ENCODE data around the gene TTC29.

TTC29 gene

GRCh38 chr4:146945556-146946374, at the start of gene TTC29:
TSS of gene TTC29 (minus strand) at chr4:146945864. CDS start at chr4:146939895, 5,969 bp downstream.
- DNase-seq = peak; percentile 87

- no peak for DNase-seq
Observed at GRCh38 chr4:146981651-146982050, 36.0 kb upstream of the TTC29 start.

GRCh38 chr4:146978641-146979040, 33.0 kb upstream of the TTC29 start:
- no peak for DNase-seq

- DNase-seq = no peak
Observed at GRCh38 chr4:146976145-146976544, 30.5 kb upstream of the TTC29 start.

- no peak for DNase-seq
Observed at GRCh38 chr4:146975527-146975926, 29.9 kb upstream of the TTC29 start.

- no peak for DNase-seq
Observed at GRCh38 chr4:146975036-146975435, 29.4 kb upstream of the TTC29 start.

- DNase-seq = no peak
Observed at GRCh38 chr4:146972036-146972435, 26.4 kb upstream of the TTC29 start.

- DNase-seq = no peak
Observed at GRCh38 chr4:146969126-146969525, 23.5 kb upstream of the TTC29 start.

- no peak for DNase-seq
Observed at GRCh38 chr4:146960634-146961033, 15.0 kb upstream of the TTC29 start.

GRCh38 chr4:146959692-146960091, 14.0 kb upstream of the TTC29 start:
- no peak for DNase-seq

- no peak for DNase-seq
Observed at GRCh38 chr4:146957237-146957636, 11.6 kb upstream of the TTC29 start.

GRCh38 chr4:146952896-146953295, 7.2 kb upstream of the TTC29 start:
- no peak for DNase-seq

GRCh38 chr4:146949559-146949958, 3.9 kb upstream of the TTC29 start:
- no peak for DNase-seq

GRCh38 chr4:146943691-146944375, 1.8 kb downstream of the TTC29 start:
- DNase-seq = no peak

- DNase-seq = no peak
Observed at GRCh38 chr4:146932116-146932515, 13.5 kb downstream of the TTC29 start.

GRCh38 chr4:146930673-146931072, 15.0 kb downstream of the TTC29 start:
- no peak for DNase-seq

- no peak for DNase-seq
Observed at GRCh38 chr4:146927695-146928094, 18.0 kb downstream of the TTC29 start.

GRCh38 chr4:146916479-146917076, 29.1 kb downstream of the TTC29 start:
- no peak for DNase-seq

- DNase-seq = no peak
Observed at GRCh38 chr4:146915132-146915531, 30.5 kb downstream of the TTC29 start.

- DNase-seq = no peak
Observed at GRCh38 chr4:146900295-146900694, 45.4 kb downstream of the TTC29 start.

GRCh38 chr4:146890301-146890700, 55.4 kb downstream of the TTC29 start:
- no peak for DNase-seq

GRCh38 chr4:146883070-146883469, 62.6 kb downstream of the TTC29 start:
- DNase-seq = no peak

GRCh38 chr4:146857298-146857697, 88.4 kb downstream of the TTC29 start:
- no peak for DNase-seq

- no peak for DNase-seq
Observed at GRCh38 chr4:146855761-146856160, 89.9 kb downstream of the TTC29 start.
